HL-60 (cell line): Measurements from ENCODE around the gene TUBG1.

Experiments used
- DNase-seq, 2 experiments: peaks; one replicate each; pipeline ENCODE4 v3.0.0-alpha.2; 2010 to 2020; ENCODE audit warnings: low read depth in 1 of 2, low spot score in 1 of 2
- H3K27ac ChIP-seq: fragments of 250-450 bp; sonication (Bioruptor Pico); replicated peaks from 2 replicates; pipeline ENCODE4 v1.5.1; 2020; ENCODE audit warnings: mild to moderate bottlenecking, moderate library complexity
- H3K27me3 ChIP-seq: fragments of 250-450 bp; sonication (Bioruptor Pico); 2 replicates; pipeline ENCODE4 v1.5.1; 2021; ENCODE audit warnings: mild to moderate bottlenecking, moderate library complexity; ENCODE audit not compliant: insufficient read depth, poor library complexity, severe bottlenecking
- H3K4me3 ChIP-seq: replicated peaks from 2 replicates; pipeline ENCODE4 v1.5.1; 2011; ENCODE audit warnings: mild to moderate bottlenecking, control low read depth, low read length; ENCODE audit not compliant: insufficient read depth
- CTCF ChIP-seq: IDR thresholded peaks from one replicate; pipeline ENCODE4 v1.5.1; 2011; ENCODE audit warnings: low read length, control low read depth, inconsistent platforms; ENCODE audit not compliant: insufficient read depth
- GABPA ChIP-seq: IDR thresholded peaks from 2 replicates; pipeline ENCODE4 v1.6.1; 2012; ENCODE audit warnings: low read depth
- POLR2AphosphoS5 ChIP-seq: IDR thresholded peaks from 2 replicates; pipeline ENCODE4 v1.6.1; 2012; ENCODE audit warnings: low read depth
- REST ChIP-seq: IDR thresholded peaks from 2 replicates; pipeline ENCODE4 v1.6.1; 2012; ENCODE audit warnings: low read depth; ENCODE audit not compliant: insufficient replicate concordance
- SPI1 ChIP-seq: IDR thresholded peaks from 2 replicates; pipeline ENCODE4 v1.6.1; 2012; ENCODE audit warnings: low read depth, mild to moderate bottlenecking, borderline replicate concordance

The TUBG1 gene

DNA sequence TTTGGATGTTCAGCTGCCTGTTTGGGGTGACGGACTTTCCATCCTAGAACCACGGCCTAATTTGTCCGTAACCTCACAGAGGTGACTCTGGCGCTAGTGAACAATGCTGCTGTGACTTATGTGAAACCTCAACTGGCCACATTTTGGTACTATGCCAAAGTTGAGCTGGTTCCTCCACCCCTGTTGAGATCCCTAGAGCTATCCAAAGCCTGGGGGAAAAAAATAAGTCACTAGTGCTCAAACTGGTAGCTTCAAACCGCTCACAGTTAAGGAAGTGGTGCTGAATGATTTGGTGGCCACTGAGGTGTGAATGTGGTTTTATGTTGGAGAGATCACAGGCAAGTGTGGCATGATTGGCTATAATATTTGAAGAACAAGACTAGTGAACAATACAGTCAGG lies 38.3 kb downstream of the TUBG1 start:
- TF ChIP-seq CTCF (no peak), GABPA (no peak), SPI1 (no peak), REST (no peak), POLR2AphosphoS5 (no peak)
- Histone ChIP-seq H3K4me3 (no peak overlapping the region), H3K27ac (no peak overlapping the region), H3K27me3 (no peaks in the 10 kb centered on the region)
- DNase-seq: no peak

DNA sequence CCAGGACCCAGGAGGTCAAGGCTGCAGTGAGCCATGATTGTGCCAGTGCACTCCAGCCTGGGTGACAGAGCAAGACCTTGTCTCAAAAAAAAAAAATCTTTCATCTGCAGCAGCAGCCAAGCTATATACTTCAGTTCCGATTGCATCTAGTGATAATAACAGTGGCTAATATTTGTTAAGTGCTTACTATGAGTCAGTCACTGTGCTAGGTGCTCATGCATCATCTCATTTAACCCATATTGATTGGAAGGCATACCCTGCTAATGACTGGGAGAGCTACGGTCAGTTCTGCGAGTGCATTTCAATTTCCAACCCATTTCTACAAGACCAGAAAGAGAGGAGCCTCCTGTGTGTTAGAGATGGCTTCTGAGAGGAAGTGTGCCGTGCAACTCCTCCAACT lies 41.9 kb downstream of the TUBG1 start:
- no peaks in the 10 kb centered on the region for H3K27me3 ChIP-seq
- no peak overlapping the region for H3K4me3 ChIP-seq
- H3K27ac ChIP-seq: no peak overlapping the region
- DNase-seq: no peak
- no peak for TF ChIP-seq REST
- TF ChIP-seq GABPA: no peak
- no peak for TF ChIP-seq SPI1
- TF ChIP-seq CTCF: no peak
- TF ChIP-seq POLR2AphosphoS5: no peak

DNA sequence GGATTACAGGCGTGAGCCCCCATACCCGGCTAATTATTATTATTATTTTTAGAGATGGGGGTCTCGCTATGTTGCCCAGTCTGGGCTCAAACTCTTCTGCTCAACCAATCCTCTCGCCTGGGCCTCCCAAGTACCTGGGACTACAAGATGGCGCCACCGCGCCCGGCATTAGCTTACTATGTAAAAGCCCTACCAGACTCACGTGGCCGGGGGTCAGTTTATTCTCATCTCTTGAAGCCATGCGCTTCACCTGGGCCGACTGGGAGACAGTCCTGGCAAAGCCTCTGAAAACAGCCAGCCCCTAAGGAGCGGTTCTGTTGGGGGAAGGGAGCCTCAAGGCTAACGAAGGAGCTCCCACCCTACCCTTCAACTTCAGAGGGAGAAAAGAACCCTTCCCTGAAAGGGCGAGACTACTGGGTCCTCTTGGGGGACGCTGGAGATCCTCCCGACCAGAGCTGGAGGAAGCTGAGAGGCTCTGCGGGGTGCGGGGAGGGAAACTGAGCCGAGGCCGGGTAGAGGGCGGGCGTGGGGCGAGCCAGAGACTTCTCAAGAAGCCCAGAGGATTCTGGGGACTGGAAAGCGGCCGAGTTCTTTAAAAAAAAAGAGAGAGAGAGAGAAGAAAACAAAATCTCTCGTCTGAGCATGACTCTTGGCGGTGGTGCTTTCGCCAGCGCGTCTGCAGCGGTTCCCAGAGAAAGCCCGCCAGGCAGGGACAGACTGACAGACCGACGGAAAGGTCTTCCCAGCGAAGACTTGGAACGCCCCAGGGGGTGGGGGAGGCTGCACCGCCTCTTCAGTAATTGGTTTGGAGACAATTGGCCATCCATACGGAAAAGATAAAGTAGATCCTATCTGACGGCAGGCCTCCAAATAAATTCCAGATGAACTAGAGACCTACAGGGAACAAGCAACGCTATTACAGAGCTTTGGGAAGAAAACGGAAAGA lies 44.0 kb downstream of the TUBG1 start:
- Histone ChIP-seq H3K27me3 (peaks cover 2% of the 10 kb centered on the region), H3K4me3 (no peak overlapping the region), H3K27ac (no peak overlapping the region)
- no peak for TF ChIP-seq REST
- TF ChIP-seq GABPA: no peak
- TF ChIP-seq SPI1: no peak
- no peak for TF ChIP-seq CTCF
- no peak for TF ChIP-seq POLR2AphosphoS5
- DNase-seq: no peak
